HG03457 (cell line): ENCODE measurements around the gene ANK2.

Experiments used
- ATAC-seq: cut with Tn5 transposase; IDR thresholded peaks from one replicate; pipeline ENCODE4 v1.9.1; 2021; ENCODE audit warnings: moderate number of reproducible peaks; ENCODE audit not compliant: unreplicated experiment

Gene ANK2

DNA sequence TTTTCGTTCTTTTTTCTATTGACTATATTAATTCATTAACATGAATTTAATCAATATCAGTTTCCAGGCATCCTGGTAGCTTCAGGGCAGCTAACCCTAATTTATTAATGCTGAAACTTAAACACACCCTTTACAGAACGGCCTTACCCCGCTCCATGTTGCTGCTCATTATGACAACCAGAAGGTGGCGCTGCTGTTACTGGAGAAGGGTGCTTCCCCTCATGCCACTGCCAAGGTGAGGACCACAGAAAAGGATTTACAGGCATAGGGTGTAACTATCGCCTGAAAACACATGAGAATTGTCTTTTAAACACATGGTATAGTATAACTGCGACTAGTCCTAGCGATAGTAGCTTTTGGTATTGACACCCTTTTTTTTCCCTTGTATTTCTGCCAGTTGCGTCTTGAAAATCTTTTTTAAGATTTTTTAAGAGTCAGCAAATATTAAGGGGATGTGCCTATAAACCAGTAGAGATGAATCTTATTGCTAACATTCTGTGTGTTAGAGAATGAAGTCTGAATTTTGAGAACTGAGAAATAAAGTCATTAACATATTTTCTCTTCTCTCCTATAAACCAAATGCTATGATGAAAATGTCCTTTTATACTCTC, 229.0 kb downstream of the ANK2 start:
- peak; percentile 98 for ATAC-seq

DNA sequence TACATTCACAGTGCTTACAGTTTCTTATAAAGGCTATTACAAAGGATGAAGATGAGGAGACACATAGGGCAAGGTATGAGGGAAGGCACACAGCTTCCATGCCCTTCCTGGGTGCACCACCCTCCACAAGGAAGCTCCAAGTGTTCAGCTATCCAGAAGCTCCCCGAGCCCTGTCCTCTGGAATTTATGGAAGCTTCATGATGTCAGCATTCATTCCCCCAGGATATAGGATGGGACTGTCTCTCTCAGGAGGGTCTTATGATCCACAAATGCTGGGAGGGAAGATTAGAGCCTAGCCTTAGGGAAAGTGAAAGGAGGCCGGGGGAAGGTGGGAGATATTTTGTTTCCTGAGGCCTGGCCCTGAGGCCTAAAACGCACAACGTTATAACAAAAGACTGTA, 236.0 kb downstream of the ANK2 start:
- no peak for ATAC-seq

DNA sequence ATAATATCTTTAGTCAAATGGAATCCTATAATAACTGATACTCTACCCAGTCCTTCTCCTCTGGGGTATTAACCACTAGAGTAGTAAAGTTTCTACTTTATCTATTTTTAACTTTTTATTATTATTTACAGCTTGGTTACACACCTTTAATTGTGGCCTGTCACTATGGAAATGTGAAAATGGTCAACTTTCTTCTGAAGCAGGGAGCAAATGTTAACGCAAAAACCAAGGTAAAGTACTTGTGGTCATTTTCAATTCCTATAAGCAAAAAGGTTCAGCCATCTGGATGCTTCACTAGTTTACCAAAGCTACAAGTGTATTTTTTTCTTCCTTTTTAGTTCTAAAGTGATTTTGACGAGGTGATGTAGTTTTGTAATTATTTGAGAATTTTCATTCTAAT, 238.8 kb downstream of the ANK2 start:
- ATAC-seq = no peak

DNA sequence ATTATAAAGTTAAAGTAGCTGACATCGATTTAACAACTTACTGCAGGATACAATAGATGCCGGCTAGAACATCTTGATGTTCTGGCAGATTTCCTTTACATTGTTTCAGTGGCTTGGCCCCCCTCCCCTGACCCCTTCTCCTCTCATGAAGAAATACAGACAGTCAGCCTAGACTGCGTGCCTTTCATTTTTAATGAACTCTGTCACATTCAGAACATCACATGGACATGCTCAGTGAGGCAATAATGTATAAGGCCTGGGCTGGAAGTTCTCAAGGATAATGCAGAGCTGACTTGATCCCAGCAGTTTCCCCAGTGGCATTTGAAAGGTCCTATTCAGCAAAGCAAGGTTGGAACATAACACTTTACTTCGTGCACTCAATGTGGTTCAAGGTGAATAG, 239.2 kb downstream of the ANK2 start:
- no peak for ATAC-seq

DNA sequence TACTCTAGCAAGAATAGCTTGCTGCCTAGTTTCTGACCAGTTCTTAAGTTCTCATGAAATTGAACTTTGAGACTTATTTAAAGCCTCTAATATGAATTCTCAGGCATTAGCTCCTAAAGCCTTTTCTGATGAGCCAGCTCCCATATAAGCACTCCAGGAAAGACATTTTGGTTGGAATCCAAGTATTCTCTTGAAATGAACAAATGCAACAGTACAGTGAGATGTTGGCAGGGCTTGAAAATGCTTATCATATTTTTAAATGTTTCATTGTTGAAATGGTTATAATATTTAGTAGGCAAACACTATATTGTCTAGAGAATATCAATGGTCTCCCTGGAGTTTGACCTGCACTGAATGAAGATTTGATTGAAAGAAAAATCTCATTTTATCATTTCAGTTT, 240.3 kb downstream of the ANK2 start:
- ATAC-seq = no peak

DNA sequence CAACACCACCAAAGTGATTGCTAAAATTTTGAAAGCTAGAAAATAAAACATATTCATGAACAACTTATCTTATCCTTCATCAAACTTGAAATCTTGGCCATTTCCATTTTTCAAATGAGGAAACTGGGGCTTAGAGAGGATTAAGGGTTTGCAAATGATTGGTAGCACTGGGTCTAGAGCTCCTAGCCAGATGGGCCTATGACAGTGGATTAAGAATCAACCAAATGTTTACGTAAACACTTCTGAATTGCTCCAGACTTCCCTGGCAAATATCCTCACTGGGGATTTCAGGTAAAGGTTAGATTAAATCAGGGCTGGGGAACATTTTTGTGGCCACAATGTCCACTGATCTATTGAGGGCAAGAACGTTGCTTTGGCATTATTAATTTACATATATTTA, 241.2 kb downstream of the ANK2 start:
- no peak for ATAC-seq

DNA sequence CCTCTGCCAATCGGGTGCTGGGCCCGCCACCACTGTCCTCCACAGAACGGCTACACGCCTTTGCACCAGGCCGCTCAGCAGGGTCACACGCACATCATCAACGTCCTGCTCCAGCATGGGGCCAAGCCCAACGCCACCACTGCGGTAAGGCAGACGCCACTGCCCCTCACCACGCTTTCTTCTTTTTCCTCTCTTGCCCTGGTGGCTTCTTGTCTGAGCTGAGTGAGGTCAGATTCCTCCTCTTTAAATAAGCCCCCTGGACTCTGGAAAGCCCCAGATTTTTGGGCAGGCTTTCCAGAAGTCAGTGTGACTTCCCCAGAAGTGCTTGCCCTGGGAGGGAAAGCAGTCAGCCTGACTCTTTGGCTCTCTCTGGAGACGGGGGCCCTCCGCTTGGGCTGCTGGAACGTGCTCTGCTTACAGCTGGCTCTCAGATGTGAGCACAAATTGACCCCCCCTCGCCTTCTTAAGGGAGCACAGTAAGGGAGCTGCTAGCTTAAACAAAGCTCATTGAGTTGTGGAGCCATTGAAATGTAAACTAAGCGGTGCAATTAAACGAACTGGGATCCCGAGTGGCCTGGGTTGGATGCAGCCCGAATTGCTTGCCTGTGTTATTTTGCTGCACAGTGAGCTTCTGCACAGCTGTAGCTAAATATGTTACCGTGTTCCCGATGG, 243.1 kb downstream of the ANK2 start:
- ATAC-seq = no peak

DNA sequence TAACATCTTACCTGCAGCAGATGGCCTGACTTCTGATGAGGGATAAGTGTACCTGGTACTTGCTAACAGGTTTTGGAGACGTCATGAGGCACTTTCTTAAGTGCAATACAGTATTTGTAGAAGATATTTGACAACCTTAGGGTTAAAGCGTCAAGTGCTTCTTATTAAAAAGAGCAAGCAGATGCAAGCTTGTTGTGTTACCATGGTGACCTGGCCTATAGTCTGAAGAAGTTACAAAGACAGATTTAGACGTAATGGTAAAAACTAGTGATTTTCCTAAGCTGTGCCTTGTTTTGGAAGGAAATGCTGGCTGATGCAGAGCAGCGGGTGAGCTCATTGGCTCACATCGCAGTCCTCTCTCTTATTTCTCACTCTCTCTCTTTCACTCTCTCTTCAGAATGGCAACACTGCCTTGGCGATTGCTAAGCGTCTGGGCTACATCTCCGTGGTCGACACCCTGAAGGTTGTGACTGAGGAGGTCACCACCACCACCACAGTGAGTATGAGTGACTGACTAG, 243.6 kb downstream of the ANK2 start:
- ATAC-seq = no peak

DNA sequence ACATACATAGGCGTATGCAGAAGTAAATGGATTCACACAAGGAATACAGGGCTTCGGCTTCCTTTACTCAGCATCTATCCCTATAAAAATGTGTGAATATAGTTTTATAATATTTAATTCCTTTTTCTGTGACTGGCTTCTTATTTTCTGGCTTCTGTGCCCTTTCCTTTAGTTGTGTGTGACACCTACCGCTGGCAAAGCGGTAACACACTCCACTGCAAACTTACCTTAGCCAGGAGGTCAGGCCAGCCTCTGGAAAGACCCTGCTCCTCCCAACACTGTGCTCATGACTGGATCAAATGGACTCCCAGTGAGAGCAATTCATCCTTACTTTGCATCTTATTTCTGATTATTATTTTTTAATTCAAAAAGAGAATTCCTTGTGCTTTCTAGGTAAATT, 244.2 kb downstream of the ANK2 start:
- ATAC-seq = no peak

DNA sequence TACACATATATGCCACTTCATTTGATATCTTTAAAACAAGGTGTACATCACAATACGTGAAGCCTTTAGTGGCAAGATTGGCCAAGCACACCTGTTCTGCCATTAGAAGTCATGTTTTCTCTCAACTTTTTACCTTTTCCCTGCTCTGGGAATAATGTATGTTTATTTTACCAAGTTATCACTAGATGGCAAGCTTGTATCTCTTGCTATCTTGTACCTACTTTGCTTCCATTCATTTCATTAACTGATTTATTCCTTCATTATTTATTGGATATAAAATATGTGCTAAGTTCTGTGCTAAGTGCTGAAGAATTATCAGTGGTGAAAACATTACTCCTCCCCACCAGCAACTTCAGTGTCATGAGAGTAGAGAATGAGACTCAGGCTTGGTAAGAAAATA, 245.5 kb downstream of the ANK2 start:
- no peak for ATAC-seq

DNA sequence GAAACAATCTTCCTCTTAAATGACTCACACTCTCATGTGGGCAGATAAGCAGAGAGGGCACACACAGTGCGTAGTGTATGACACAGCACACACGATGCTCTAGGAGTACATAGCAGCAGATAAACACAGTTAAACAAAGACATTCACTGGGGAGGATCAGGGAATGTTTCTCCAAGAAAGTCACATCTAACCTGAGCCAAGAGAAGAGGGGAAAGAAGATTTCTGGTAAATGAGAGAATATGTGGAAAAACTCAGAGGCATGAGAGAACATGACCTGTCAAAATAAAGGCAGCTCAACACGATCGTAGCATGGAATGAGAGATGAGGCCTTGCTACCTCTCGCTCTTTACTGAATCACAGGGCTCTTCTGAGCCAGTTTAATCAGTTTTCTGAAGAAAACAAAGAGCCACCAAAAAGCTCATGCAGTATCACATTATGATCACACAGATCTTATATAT, 251.0 kb downstream of the ANK2 start:
- no peak for ATAC-seq

DNA sequence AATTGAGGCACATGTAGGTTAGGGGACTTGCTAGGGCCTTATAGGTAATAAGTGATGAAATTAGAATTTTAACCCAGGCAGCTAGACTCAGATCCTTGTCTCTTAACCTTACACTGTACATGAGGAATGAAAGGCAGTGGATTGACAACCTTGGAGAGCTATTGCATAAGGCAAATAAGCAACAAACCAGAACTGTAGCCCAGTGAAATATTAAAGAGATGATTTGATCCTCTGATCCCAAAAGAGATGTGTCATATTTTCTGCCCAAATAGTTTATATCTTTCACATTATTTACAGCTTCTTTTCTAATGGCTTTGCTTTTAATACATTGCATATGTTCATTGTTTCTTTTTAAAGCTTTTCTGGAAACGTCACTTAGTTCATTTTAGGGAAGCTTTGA, 252.6 kb downstream of the ANK2 start:
- ATAC-seq = no peak

DNA sequence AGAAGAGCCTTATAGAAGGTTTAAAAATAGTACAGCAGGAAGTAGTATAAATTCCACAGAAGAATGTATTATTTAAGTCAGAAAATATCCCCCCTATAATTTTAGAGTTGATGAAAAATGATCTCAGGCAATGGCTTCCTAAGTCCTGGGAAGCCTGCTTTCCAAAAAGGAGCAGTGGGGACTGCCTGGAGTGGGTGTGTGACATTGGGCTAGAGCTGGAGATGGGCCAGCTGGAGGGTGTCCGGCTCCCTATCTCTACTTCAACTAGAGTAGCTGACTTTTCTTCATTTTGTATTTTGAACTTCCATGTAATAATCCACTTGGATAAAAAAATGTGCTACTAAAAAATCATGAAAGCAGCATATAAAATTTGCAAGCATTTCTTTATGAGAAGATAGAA, 253.9 kb downstream of the ANK2 start:
- ATAC-seq = no peak

DNA sequence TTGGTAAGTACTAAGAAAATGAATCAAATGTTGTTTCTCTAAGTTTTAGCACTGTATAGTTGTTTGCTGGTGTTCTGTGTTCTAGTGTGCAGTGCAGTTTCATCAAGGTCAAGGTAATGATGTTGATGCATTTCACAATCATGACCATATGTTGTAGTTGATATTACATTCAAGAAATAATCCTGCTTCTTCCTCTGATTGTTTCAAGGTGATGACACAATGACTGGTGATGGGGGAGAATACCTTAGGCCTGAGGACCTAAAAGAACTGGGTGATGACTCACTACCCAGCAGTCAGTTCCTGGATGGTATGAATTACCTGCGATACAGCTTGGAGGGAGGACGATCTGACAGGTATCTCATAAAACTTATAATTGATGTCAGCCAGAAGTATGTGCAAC, 261.6 kb downstream of the ANK2 start:
- ATAC-seq = no peak

DNA sequence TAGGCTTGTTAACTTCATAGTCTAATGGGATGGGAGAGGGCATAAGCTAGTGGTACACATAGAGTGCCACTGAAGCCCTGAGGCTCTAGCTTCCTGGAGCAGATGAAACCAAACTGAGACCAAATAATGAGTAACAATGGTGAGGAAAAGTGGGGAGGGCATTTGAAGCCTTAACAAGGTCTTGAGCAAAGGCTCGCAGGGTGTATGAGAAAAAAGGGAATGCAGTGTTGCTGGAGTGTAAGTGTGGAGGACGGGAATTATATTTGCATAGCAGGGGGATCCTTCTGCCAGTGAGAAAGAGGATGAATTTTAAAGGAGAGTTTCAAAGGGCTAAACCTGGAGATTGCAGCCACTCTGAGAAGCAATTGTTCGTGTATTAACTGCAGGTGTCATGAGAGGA, 263.1 kb downstream of the ANK2 start:
- no peak for ATAC-seq

DNA sequence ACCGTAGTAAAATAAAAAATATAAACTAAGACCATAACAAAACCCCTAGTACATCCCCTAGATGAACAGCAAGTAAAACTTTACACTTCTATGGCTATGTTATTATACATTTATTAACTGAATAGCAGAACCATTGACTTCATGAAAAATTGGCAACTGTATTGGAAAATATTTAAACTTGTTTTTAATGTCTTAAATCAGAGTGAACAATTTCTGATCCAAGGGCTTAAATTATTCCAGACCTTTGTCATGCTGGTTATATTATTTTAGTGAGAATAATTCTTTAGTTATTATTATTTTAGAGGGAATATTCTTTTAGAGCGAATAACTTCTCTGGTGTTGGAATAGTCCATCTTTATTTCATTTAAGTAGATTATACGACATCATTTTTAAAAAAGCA, 265.0 kb downstream of the ANK2 start:
- ATAC-seq = no peak

DNA sequence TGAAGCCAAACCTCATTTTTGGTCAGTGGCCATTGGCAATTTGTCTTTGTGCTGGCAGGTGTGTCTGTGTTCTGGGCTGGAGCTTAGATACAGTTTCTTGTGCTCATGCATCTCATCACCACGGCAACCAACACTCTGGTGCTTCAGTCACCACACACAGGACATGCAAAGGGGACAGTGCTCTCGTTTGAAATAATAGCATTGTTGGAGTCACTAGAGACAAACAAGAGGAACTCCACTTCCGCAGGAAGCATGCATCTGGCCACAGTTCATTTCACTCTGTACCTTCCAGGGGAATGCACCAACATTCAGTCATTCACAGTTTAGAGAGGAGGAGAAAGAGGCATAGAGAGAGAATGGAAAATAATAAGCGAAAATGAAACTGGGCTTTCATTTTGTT, 267.4 kb downstream of the ANK2 start:
- peak; percentile 94 for ATAC-seq

DNA sequence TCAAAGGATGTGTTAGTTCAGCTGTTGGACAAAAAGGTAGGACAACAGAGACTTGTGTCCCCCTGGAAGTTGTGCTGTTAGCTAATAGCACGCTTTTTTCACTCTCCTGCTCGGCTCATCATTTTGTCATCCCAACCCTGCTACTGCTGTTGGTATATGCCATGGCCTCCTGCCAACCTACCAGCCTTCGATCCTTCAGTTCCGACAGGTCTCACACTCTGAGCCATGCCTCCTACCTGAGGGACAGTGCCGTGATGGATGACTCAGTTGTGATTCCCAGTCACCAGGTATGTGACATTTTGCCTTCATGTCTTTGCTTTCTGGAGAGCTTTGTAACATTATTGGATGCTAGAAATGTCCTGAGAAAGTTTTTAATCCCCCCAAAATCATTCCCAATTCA, 268.1 kb downstream of the ANK2 start:
- no peak for ATAC-seq

DNA sequence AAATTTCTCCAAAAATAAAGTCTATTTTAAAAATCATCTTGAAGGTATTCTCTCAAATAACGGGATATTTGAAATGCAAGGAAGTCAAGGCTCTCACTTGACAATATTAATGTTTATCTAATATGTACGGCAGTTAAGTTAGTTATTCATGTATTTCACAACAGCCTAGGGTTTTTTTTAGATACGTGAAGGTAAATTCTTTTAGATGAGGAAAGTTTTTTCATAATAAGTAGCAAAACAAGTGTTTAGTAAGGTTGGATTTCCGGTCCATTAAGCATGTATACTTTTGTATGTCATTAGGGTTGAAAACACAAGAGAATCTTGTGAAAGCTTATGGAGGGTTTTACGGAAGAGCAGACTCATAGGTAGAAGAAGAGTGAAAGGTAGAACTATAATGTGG, 273.3 kb downstream of the ANK2 start:
- no peak for ATAC-seq

DNA sequence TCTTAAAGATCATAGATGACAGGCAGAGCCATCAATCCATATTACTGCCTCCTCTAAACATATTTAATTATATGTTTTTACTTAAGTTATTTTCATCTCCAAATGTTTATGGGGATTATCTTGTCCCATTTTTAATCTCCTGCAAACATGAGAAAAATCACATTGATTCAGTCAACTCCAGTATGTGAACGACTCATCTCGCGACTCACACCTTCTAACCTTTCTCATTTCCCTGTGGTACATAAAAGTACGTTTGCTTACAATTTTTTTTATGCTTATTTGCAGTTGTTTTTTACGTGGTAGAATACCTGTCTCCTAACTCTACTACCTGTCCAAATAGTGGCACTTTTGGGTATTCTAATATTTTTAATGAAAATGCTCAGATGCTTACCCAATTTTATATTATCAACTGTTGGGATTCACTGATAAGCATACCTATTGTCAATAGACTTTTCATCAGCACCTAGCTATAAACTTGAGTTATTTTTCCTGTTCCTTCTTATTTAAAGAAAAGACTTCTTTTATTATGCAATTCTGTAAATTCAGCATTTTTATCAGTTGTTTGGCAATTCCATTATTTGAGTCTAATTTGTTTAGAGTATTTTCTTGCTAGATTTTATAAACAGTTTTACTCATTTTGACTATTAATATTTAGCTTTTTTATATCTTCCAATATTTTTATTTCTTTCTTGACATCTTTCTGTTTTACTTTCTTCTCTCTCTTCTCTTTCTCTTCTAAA, 276.6 kb downstream of the ANK2 start:
- no peak for ATAC-seq

DNA sequence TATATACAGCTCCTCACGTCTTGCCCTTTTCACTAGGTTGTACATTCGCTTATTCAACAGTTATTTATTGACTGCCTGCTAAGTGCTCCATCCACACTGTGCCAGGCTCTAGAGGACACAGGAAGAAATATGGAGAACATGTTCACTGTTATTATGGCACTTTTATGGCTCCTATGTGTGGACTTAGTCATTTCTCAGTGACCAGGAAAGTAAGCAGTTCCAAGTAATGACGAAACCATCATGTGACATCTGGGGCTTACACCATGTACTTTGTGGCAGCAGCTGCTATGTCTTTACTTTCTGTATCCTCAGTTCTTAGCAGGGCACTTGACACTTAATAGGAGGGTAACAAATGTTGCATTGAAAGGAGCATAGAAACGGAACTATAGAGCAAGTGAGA, 278.0 kb downstream of the ANK2 start:
- no peak for ATAC-seq

DNA sequence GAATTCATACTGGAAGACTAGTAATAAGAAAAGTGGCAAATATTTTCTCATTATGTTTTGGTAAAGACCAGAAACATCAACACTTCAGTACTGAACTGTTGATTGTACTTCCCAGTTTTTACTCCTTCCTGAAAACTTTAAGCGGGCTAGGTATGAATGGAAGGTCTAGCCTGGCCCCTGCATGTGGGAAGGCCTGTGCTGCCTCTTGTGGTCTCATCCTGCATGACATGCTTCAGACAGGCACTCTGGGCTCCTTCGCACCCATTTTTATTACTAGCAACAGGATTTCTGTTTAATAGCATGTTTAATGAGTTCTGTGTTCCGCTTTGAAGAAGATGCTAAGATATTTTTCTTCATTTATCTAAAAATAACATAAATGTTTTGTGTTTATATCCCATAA, 279.1 kb downstream of the ANK2 start:
- no peak for ATAC-seq
